GM10248 (cell line): ENCODE results near the gene HELZ2.

Source experiments
- CTCF ChIA-PET: fragments of 300-600 bp; sonication (Branson Sonifier 250); formaldehyde crosslinking; extraction: SDS; loops from one replicate; lab custom pipeline; 2021; ENCODE audit warnings: antibody characterized with exemption; lab: Yijun Ruan, JAX
- POLR2A ChIA-PET: fragments of 350-650 bp; sonication (Branson Sonifier 250); formaldehyde crosslinking; extraction: SDS; loops from one replicate; lab custom pipeline; 2020; ENCODE audit warnings: antibody characterized with exemption; lab: Yijun Ruan, JAX
- DNase-seq: peaks from one replicate; pipeline ENCODE4 v3.0.0; 2012; ENCODE audit errors: extremely low spot score
- CTCF ChIP-seq: IDR thresholded peaks from 2 replicates; pipeline ENCODE4 v1.5.1; 2012; ENCODE audit warnings: mild to moderate bottlenecking, low read depth; ENCODE audit errors: extremely low read depth, missing control alignments, control extremely low read depth

The HELZ2 gene

GRCh38 chr20:63536241-63536977, 37.6 kb downstream of the HELZ2 start:
- no peak for DNase-seq
- ChIA-PET CTCF (interaction anchor here (1.0 to 4.2 kb wide), 20 partner anchors 8 to 521 kb away, joined by 3 to 35 read pairs (median 6); partner anchors contain the start of genes ARFRP1, FNDC11, PPDPF and PRPF6), POLR2A (interaction anchor here (1.4 kb wide), 1 partner anchor 15 kb away, joined by 3 read pairs; no protein-coding TSS in a partner anchor)
- no peak for TF ChIP-seq CTCF

- ChIA-PET CTCF (interaction anchor here (1.5 to 1.6 kb wide), 2 partner anchors 107 to 439 kb away, joined by 3 to 5 read pairs; no protein-coding TSS in a partner anchor), POLR2A (no interaction called here)
- no peak for TF ChIP-seq CTCF
- DNase-seq, result no peak
Measured at GRCh38 chr20:63534831-63535651, 39.0 kb downstream of the HELZ2 start.

- POLR2A ChIA-PET, result no interaction called here
- CTCF ChIA-PET, result interaction anchor here (1.6 kb wide), 1 partner anchor 108 kb away, joined by 5 read pairs; no protein-coding TSS in a partner anchor
- no peak for TF ChIP-seq CTCF
- DNase-seq, result no peak
Measured at GRCh38 chr20:63534427-63534830, 39.6 kb downstream of the HELZ2 start.

GRCh38 chr20:63533871-63534393, 40.1 kb downstream of the HELZ2 start:
- DNase-seq, result no peak
- no peak for TF ChIP-seq CTCF
- CTCF ChIA-PET, result no interaction called here
- POLR2A ChIA-PET, result no interaction called here

- POLR2A ChIA-PET, result no interaction called here
- TF ChIP-seq CTCF, result no peak
- no peak for DNase-seq
- CTCF ChIA-PET, result no interaction called here
Measured at GRCh38 chr20:63533388-63533787, 40.7 kb downstream of the HELZ2 start.

GRCh38 chr20:63532449-63532971, 41.5 kb downstream of the HELZ2 start:
- CTCF ChIA-PET, result interaction anchor here (1.3 kb wide), 1 partner anchor 11 kb away, joined by 3 read pairs; no protein-coding TSS in a partner anchor
- DNase-seq, result no peak
- POLR2A ChIA-PET, result interaction anchor here (0.5 kb wide), 1 partner anchor 100 kb away, joined by 5 read pairs; no protein-coding TSS in a partner anchor
- TF ChIP-seq CTCF, result no peak
